OCI-LY1 (cell line): ENCODE measurements around the gene TENM4.

Source experiments
- H2AFZ ChIP-seq: fragments of 200-600 bp; sonication (generic), shearing (Covaris generic); 2 replicates; pipeline ENCODE4 v1.6.0; 2014; ENCODE audit warnings: antibody characterized with exemption, mild to moderate bottlenecking, low read length
- H3F3A ChIP-seq: fragments of 200-600 bp; sonication (generic), shearing (Covaris generic); 2 replicates; pipeline ENCODE4 v1.6.0; 2014; ENCODE audit warnings: mild to moderate bottlenecking, antibody characterized with exemption, low read length, moderate library complexity; ENCODE audit not compliant: insufficient read depth
- H3K27ac ChIP-seq: fragments of 200-600 bp; sonication (generic); 2 replicates; pipeline ENCODE4 v1.5.1; 2014; ENCODE audit warnings: low read length, mixed run types, mild to moderate bottlenecking, low read depth; ENCODE audit not compliant: poor library complexity, severe bottlenecking
- H3K27me3 ChIP-seq: fragments of 200-600 bp; sonication (generic); 2 replicates; pipeline ENCODE4 v1.6.0; 2014; ENCODE audit warnings: antibody characterized with exemption, mild to moderate bottlenecking, low read length, moderate library complexity; ENCODE audit not compliant: insufficient read depth
- H3K36me3 ChIP-seq: fragments of 200-600 bp; sonication (generic); 2 replicates; pipeline ENCODE4 v1.6.1; 2014; ENCODE audit warnings: mild to moderate bottlenecking, antibody characterized with exemption, low read length, moderate library complexity, mixed read lengths; ENCODE audit not compliant: insufficient read depth
- H3K4me1 ChIP-seq: fragments of 200-600 bp; sonication (generic); 2 replicates; pipeline ENCODE4 v1.5.1; 2014; ENCODE audit warnings: mild to moderate bottlenecking, low read length, moderate library complexity; ENCODE audit not compliant: insufficient read depth, severe bottlenecking
- H3K4me2 ChIP-seq: fragments of 200-600 bp; sonication (generic), shearing (Covaris generic); 2 replicates; pipeline ENCODE4 v1.6.1; 2014; ENCODE audit warnings: low read length
- H3K4me3 ChIP-seq: fragments of 200-600 bp; sonication (generic); 2 replicates; pipeline ENCODE4 v1.5.1; 2014; ENCODE audit warnings: low read length, low read depth, mild to moderate bottlenecking, mixed read lengths; ENCODE audit not compliant: poor library complexity, severe bottlenecking
- H3K79me2 ChIP-seq: fragments of 200-600 bp; shearing (Covaris generic); 2 replicates; pipeline ENCODE4 v1.6.1; 2016; ENCODE audit warnings: mixed run types, low read length, mixed read lengths; ENCODE audit not compliant: insufficient read depth
- H3K9ac ChIP-seq: fragments of 200-600 bp; sonication (generic), shearing (Covaris generic); 2 replicates; pipeline ENCODE4 v1.6.1; 2014; ENCODE audit warnings: mild to moderate bottlenecking, low read length, mixed read lengths
- H3K9me2 ChIP-seq: fragments of 200-600 bp; sonication (generic), shearing (Covaris generic); 2 replicates; pipeline ENCODE4 v1.6.1; 2014; ENCODE audit warnings: low read depth, mild to moderate bottlenecking, low read length, mixed read lengths
- H3K9me3 ChIP-seq: fragments of 200-600 bp; shearing (Covaris generic); 2 replicates; pipeline ENCODE4 v1.6.1; 2014; ENCODE audit warnings: low read length, mixed read lengths
- H4K20me1 ChIP-seq: fragments of 200-600 bp; sonication (generic), shearing (Covaris generic); 2 replicates; pipeline ENCODE4 v1.6.0; 2016; ENCODE audit warnings: mild to moderate bottlenecking, low read length; ENCODE audit not compliant: insufficient read depth
- CTCF ChIP-seq: fragments of 200-600 bp; sonication (generic), shearing (Covaris generic); IDR thresholded peaks from 2 replicates; pipeline ENCODE4 v1.5.1; 2017; ENCODE audit warnings: mild to moderate bottlenecking, antibody characterized with exemption, low read length, moderate library complexity, mixed read lengths
- EZH2 ChIP-seq: fragments of 200-600 bp; sonication (generic), shearing (Covaris generic); IDR thresholded peaks from 2 replicates; pipeline ENCODE4 v1.8.0; 2017; ENCODE audit warnings: borderline replicate concordance, mixed run types, mild to moderate bottlenecking, antibody characterized with exemption, low read length, moderate library complexity, mixed read lengths

TENM4 gene

DNA sequence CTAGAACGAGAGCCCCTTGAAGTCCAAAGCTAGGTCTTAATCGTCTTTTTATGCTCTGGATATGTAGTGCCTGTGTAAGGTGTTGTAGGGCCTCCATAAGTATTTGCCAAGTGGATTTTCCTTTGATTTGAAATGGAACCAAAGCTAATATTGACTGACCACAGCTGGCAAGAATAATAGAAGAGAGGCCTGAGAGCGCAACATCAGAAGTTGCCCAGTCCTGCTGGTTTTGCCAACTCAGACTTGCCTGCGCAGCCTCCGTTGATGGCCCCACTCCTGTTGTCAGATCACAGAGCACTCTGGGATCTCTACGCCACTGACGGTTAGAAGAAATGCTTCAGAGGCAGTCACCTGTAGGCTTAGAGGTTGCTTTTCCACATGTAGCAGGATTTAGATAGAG, 251.2 kb downstream of the TENM4 start:
- Histone ChIP-seq H3K9me2 (no peaks in the 10 kb centered on the region), H3F3A (no peaks in the 10 kb centered on the region), H3K27me3 (no peaks in the 10 kb centered on the region), H4K20me1 (no peaks in the 10 kb centered on the region), H3K9ac (no peak overlapping the region), H3K4me1 (no peaks in the 10 kb centered on the region), H3K79me2 (no peaks in the 10 kb centered on the region), H3K27ac (no peak overlapping the region), H3K9me3 (no peaks in the 10 kb centered on the region), H3K4me3 (no peak overlapping the region), H3K4me2 (no peak overlapping the region), H2AFZ (no peak overlapping the region), H3K36me3 (no peaks in the 10 kb centered on the region)
- TF ChIP-seq CTCF (no peak), EZH2 (no peak)

- H3K4me2 ChIP-seq = no peak overlapping the region
- TF ChIP-seq EZH2 = no peak
- no peak for TF ChIP-seq CTCF
- no peak overlapping the region for H3K9ac ChIP-seq
Observed at GRCh38 chr11:79189055-79189454, 251.8 kb downstream of the TENM4 start.

DNA sequence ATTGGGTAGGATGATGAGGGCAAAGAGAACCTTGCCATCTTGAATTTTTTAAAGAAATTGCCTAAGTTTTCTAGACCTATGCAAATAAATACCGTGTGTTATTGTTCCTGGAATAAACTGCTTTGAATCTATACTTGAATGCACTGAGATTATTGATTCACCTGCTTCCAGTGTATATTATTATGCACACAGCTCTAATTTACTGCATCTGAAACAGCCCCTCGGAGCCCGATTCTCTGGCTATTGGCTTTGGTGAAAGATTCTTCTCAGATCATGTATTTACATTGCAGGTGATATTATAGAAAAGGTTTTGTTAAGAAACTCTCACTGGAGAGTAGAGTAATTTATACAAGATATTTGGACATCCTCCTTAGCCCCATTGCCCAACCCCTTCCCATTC, 254.2 kb downstream of the TENM4 start:
- Histone ChIP-seq H3K4me1 (no peaks in the 10 kb centered on the region), H3K9me3 (no peaks in the 10 kb centered on the region), H3K36me3 (no peaks in the 10 kb centered on the region), H3K27me3 (no peaks in the 10 kb centered on the region), H3K4me3 (no peak overlapping the region), H3K27ac (no peak overlapping the region), H3K79me2 (no peaks in the 10 kb centered on the region), H3K9ac (no peak overlapping the region), H3F3A (no peaks in the 10 kb centered on the region), H2AFZ (no peak overlapping the region), H4K20me1 (no peaks in the 10 kb centered on the region), H3K9me2 (no peaks in the 10 kb centered on the region), H3K4me2 (no peak overlapping the region)
- TF ChIP-seq EZH2 (no peak), CTCF (no peak)

More at GRCh38 chr11:79189055-79189454, 251.8 kb downstream of the TENM4 start:
- no peaks in the 10 kb centered on the region for H4K20me1 ChIP-seq
- no peaks in the 10 kb centered on the region for H3K9me2 ChIP-seq
- no peaks in the 10 kb centered on the region for H3F3A ChIP-seq
- H3K79me2 ChIP-seq = no peaks in the 10 kb centered on the region
- H3K9me3 ChIP-seq = no peaks in the 10 kb centered on the region
- H2AFZ ChIP-seq = no peak overlapping the region
- no peaks in the 10 kb centered on the region for H3K4me1 ChIP-seq
- H3K36me3 ChIP-seq = no peaks in the 10 kb centered on the region
- no peak overlapping the region for H3K27ac ChIP-seq
- no peaks in the 10 kb centered on the region for H3K27me3 ChIP-seq
- no peak overlapping the region for H3K4me3 ChIP-seq
